ENCODE measurements around the gene SHC2. TPM values are rescaled to one million over a fixed set of nuclear protein-coding genes. Genes with fewer than 3 reads are reported as not detected.
"Not testable (repeated sequence)": the region's sequence is repeated elsewhere in the genome, so short reads cannot be mapped to it uniquely, and the experiment has no call there.

The SHC2 gene
- total and polyA plus RNA-seq, 2 experiments from 2014 or later = 39.9 to 56.9 TPM

DNA sequence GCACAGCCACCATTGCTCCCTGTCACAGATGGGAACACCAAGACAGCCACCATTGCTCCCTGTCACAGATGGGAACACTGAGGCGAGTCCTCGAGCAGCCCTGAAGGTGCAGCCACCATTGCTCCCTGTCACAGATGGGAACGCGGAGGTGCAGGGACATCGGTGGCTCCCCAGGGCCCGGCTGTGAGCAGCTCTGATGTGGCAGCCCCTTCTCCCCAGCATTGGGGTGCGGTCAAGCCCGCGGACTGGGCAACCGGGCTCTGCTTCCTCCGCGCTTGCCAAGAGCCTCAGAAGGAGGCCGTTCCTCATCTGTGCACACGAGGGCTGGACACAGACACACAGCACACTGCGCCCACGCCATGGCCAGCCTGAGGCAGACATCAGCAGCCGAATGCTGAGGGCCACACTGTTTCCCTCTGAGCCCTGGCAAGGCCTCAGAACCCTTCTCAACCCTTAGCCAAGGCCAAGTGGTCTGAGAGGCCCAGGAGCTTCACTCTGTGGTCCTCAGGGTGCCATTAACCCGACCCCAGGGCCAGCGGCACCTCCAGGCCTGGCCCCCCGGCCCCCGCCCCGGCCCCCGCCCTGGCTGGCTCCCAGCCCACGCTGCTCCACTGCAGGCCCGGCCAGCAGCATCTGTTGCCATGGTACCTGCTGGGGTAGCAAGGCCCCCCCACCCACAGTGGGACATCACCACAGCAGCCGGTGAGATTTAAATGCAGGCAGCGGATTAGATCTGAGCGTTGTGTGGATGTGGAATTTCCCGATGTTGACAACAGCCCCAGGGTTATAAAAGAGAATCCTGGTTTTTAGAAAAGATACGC is 70.2 kb downstream of the SHC2 start:
- H3K9me3 ChIP-seq (ENCODE audit: low read depth) = no peaks in the 10 kb centered on the region
- no peak for TF ChIP-seq CTCF (IDR thresholded peaks at IDR 0.05; ENCODE audit: low read depth, low read length)
- no peaks in the 10 kb centered on the region for H3K27me3 ChIP-seq
- peaks cover 5% of the 10 kb centered on the region for H3K4me1 ChIP-seq (ENCODE audit: low read depth)
- H3K27ac ChIP-seq = no peak overlapping the region
- H3K4me3 ChIP-seq = no peak overlapping the region
- H3K36me3 ChIP-seq = no peaks in the 10 kb centered on the region
- DNase-seq (ENCODE audit: low read depth in 1 of 2, low spot score in 1 of 2) = no peak

- no peaks in the 10 kb centered on the region for H3K36me3 ChIP-seq
- no peak for DNase-seq (ENCODE audit: low read depth in 1 of 2, low spot score in 1 of 2)
Measured at GRCh38 chr19:389935-390289, 70.9 kb downstream of the SHC2 start.

GRCh38 chr19:389255-389934 is 71.4 kb downstream of the SHC2 start:
- no peak for TF ChIP-seq CTCF (IDR thresholded peaks at IDR 0.05; ENCODE audit: low read depth, low read length)
- H3K4me1 ChIP-seq (ENCODE audit: low read depth) = peaks cover 5% of the 10 kb centered on the region
- no peaks in the 10 kb centered on the region for H3K9me3 ChIP-seq (ENCODE audit: low read depth)
- DNase-seq (ENCODE audit: low read depth in 1 of 2, low spot score in 1 of 2) = peak in 1 of 2 donors; percentile 30
- H3K27ac ChIP-seq = no peak overlapping the region
- no peaks in the 10 kb centered on the region for H3K27me3 ChIP-seq
- no peaks in the 10 kb centered on the region for H3K36me3 ChIP-seq
- H3K4me3 ChIP-seq = no peak overlapping the region

More at GRCh38 chr19:389935-390289, 70.9 kb downstream of the SHC2 start:
- Histone ChIP-seq H3K9me3 (ENCODE audit: low read depth) (no peaks in the 10 kb centered on the region), H3K27me3 (no peaks in the 10 kb centered on the region), H3K4me1 (ENCODE audit: low read depth) (peaks cover 5% of the 10 kb centered on the region), H3K27ac (no peak overlapping the region), H3K4me3 (no peak overlapping the region)
- no peak for TF ChIP-seq CTCF (IDR thresholded peaks at IDR 0.05; ENCODE audit: low read depth, low read length)

DNA sequence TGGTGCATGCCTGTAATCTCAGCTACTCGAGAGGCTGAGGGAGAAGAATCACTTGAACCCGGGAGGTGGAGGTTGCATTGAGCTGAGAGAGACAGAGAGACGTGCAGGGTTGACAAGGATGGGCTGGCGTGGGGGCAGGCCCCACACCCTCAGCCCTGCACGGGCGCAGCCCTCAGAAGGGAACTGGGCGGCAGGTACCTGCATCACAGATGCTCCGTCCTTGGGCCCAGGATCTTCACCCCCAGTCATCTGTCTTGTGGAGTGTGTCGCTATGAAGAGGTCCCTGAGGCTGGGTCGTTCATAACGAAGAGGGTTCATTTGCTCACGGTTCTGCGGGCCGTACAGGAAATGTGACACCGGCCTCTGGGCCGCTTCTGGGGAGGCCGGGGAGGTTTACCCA is 72.1 kb downstream of the SHC2 start:
- DNase-seq (ENCODE audit: low read depth in 1 of 2, low spot score in 1 of 2) = no peak
- Histone ChIP-seq H3K36me3 (no peaks in the 10 kb centered on the region), H3K4me3 (no peak overlapping the region), H3K27me3 (no peaks in the 10 kb centered on the region), H3K9me3 (ENCODE audit: low read depth) (no peaks in the 10 kb centered on the region), H3K4me1 (ENCODE audit: low read depth) (peaks cover 5% of the 10 kb centered on the region), H3K27ac (no peak overlapping the region)
- TF ChIP-seq CTCF (IDR thresholded peaks at IDR 0.05; ENCODE audit: low read depth, low read length) = no peak

GRCh38 chr19:387777-388176 is 73.1 kb downstream of the SHC2 start:
- Histone ChIP-seq H3K27me3 (no peaks in the 10 kb centered on the region), H3K9me3 (ENCODE audit: low read depth) (no peaks in the 10 kb centered on the region), H3K27ac (no peak overlapping the region), H3K4me3 (no peak overlapping the region), H3K4me1 (ENCODE audit: low read depth) (peaks cover 5% of the 10 kb centered on the region), H3K36me3 (no peaks in the 10 kb centered on the region)
- no peak for DNase-seq (ENCODE audit: low read depth in 1 of 2, low spot score in 1 of 2)
- TF ChIP-seq CTCF (IDR thresholded peaks at IDR 0.05; ENCODE audit: low read depth, low read length) = no peak

GRCh38 chr19:386632-387301 is 74.1 kb downstream of the SHC2 start:
- not testable (repeated sequence) for H3K4me3 ChIP-seq; DNase-seq (ENCODE audit: low read depth in 1 of 2, low spot score in 1 of 2); H3K27ac ChIP-seq; H3K27me3 ChIP-seq; H3K9me3 ChIP-seq (ENCODE audit: low read depth); H3K36me3 ChIP-seq; H3K4me1 ChIP-seq (ENCODE audit: low read depth)

DNA sequence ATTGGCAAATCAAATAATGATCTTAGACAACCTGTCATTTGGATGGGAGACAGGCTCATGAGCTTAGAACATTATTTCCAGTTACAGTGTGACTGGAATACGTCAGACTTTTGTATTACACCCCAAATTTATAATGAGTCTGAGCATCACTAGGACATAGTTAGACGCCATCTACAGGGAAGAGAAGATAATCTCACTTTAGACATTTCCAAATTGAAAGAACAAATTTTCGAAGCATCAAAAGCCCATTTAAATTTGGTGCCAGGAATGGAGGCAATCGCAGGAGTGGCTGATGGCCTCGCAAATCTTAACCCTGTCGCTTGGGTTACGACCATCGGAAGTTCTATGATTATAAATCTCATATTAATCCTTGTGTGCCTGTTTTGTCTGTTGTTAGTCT is 74.6 kb downstream of the SHC2 start:
- H3K27me3 ChIP-seq; DNase-seq (ENCODE audit: low read depth in 1 of 2, low spot score in 1 of 2); H3K36me3 ChIP-seq; H3K27ac ChIP-seq; H3K4me3 ChIP-seq; H3K4me1 ChIP-seq (ENCODE audit: low read depth); H3K9me3 ChIP-seq (ENCODE audit: low read depth): not testable (repeated sequence)

Measured in cardiac muscle cell (in vitro differentiated cells and primary cell).